ENCODE data around the gene DNASE1L3. TPM values are rescaled to one million over a fixed set of nuclear protein-coding genes. Genes with fewer than 3 reads are reported as not detected.

DNASE1L3 gene
- total and polyA plus RNA-seq, 2 of the 8 experiments (the other 6 are each of a cell fraction or from before 2014, with no cell fraction given), result not detected

DNA sequence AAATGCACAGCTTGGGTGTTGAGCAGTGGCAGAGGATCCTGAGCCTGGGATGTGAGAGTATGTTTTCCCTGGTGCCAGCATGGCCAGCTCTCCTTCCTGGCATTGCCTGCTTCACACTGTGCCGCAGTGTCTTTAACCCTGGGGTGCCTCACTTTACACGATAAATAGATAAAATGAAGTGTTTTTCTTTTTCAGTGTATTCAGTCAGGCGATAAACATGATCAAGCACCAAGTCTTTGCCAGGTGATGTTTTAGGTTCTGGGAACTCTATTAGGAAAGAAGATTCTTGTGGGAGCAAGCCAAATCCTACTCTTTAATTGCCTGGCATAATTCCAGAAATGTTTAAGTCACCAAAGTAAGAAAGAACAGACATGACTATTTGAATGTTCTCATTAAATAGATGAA is 40.9 kb upstream of the DNASE1L3 start:
- DNase-seq (ENCODE audit: low read depth in 1 of 2, low spot score in 2 of 2), result no peak
- no peak for FAIRE-seq
- Histone ChIP-seq H2BK15ac (ENCODE audit: low read length) (no peak overlapping the region), H3K27me3 (replicated peaks in 1 of 4; ENCODE audit: control insufficient read depth in 3 of 4, extremely low read depth in 1 of 4, insufficient read depth in 3 of 4, low read length in 3 of 4) (no peaks in the 10 kb centered on the region; a peak in 1 of 7 replicates), H3K9ac (replicated peaks in 1 of 4; ENCODE audit: extremely low read depth in 1 of 4, low read depth in 3 of 4, low read length in 3 of 4) (no peak overlapping the region), H3K27ac (ENCODE audit: low read depth, low read length) (no peak overlapping the region), H3K36me3 (ENCODE audit: control insufficient read depth in 2 of 4, insufficient read depth in 4 of 4, low read length in 3 of 4) (no peaks in the 10 kb centered on the region), H2BK120ac (replicated peaks; ENCODE audit: low read depth, low read length) (no peak overlapping the region), H3K79me2 (ENCODE audit: control insufficient read depth in 1 of 2, insufficient read depth in 2 of 2, low read length in 2 of 2) (no peaks in the 10 kb centered on the region), H3K4me1 (replicated peaks in 1 of 4; ENCODE audit: control insufficient read depth in 3 of 4, insufficient read depth in 4 of 4, low read length in 3 of 4) (no peaks in the 10 kb centered on the region; a peak in 2 of 7 replicates), H3K23me2 (ENCODE audit: low read depth, low read length) (peaks cover 2% of the 10 kb centered on the region; the same call in 1 of the 2 replicates), H3K18ac (ENCODE audit: extremely low read depth, low read length) (no peak overlapping the region), H4K91ac (replicated peaks; ENCODE audit: insufficient read length, low read length) (no peak overlapping the region), H3K56ac (replicated peaks; ENCODE audit: insufficient read length, low read depth, low read length) (no peak overlapping the region), H3K4me3 (ENCODE audit: extremely low read depth in 1 of 4, insufficient read depth in 2 of 4, low read depth in 3 of 4, low read length in 4 of 4) (no peak overlapping the region), H3K23ac (ENCODE audit: insufficient read length) (no peak overlapping the region), H2BK12ac (ENCODE audit: low read depth, low read length) (no peak overlapping the region), H3K14ac (ENCODE audit: insufficient read length) (no peak overlapping the region), H3K9me3 (ENCODE audit: insufficient read depth in 2 of 2, low read depth in 1 of 2, low read length in 1 of 2) (no peaks in the 10 kb centered on the region), H3K79me1 (ENCODE audit: low read depth, low read length) (no peaks in the 10 kb centered on the region), H4K8ac (ENCODE audit: extremely low read depth, insufficient read depth, low read length) (no peak overlapping the region), H4K20me1 (replicated peaks in 1 of 2; ENCODE audit: control insufficient read depth in 1 of 2, insufficient read depth in 2 of 2, low read length in 2 of 2) (peaks cover 0 to 1% of the 10 kb centered on the region in 2 experiments), H2AFZ (ENCODE audit: low read length) (no peak overlapping the region), H2BK20ac (ENCODE audit: low read length) (no peak overlapping the region), H4K5ac (ENCODE audit: insufficient read length, low read depth, low read length) (no peak overlapping the region), H2AK5ac (ENCODE audit: low read depth, low read length) (no peak overlapping the region), H3K4ac (replicated peaks; ENCODE audit: insufficient read length, low read depth, low read length) (no peak overlapping the region), H3K4me2 (ENCODE audit: insufficient read depth in 1 of 2, low read depth in 2 of 2, low read length in 2 of 2) (no peak overlapping the region), H2BK5ac (ENCODE audit: low read depth, low read length) (no peak overlapping the region)
- ChIA-PET CTCF (ENCODE audit: partially characterized antibody) (interaction anchor here (1.0 to 2.7 kb wide), 7 partner anchors 11 to 66 kb away, joined by 3 to 14 read pairs (median 3); partner anchors contain the start of genes HTD2 and RPP14), POLR2A (ENCODE audit: partially characterized antibody) (no interaction called here)
- WGBS, 2 experiments (ENCODE audit: extremely low coverage in 1 of 2, insufficient coverage in 1 of 2, insufficient read length in 1 of 2, insufficient replicate concordance in 2 of 2, low coverage in 1 of 2, low lambda C conversion rate in 2 of 2, missing lambda C conversion rate in 1 of 2), result 84% methylated on average over 3 of the region's 3 CpGs; no CpG with 5 or more reads in 1 of the 2 experiments
- no peak for TF ChIP-seq BACH1 (IDR thresholded peaks at IDR 0.05; ENCODE audit: low read length)
- TF ChIP-seq RFX5 (IDR thresholded peaks at IDR 0.05; ENCODE audit: borderline replicate concordance, low read depth, low read length), result no peak
- TF ChIP-seq EZH2 (IDR thresholded peaks at IDR 0.05; ENCODE audit: low read depth, low read length, severe bottlenecking), result no peak
- TF ChIP-seq CTBP2 (IDR thresholded peaks at IDR 0.05; ENCODE audit: borderline replicate concordance, insufficient read depth, insufficient read length, low read length), result no peak

Measured in H1 (cell line).